DMS79 treated with DMSO at 0.1 percent for 48 hours (cell line): ENCODE results near the gene NHS.

Experiments
- DNase-seq: peaks from one replicate; lab custom pipeline; 2025; lab: John Stamatoyannopoulos, UW

The NHS gene

GRCh38 chrX:17374619-17375366 is at the start of gene NHS:
Gene NHS, plus strand, starts transcription at chrX:17375200. Its CDS starts 558 bp downstream, at chrX:17375758.
- no peak for DNase-seq

- DNase-seq, result no peak
Measured at GRCh38 chrX:17328837-17329236, 46.2 kb upstream of the NHS start.

GRCh38 chrX:17336377-17336776 is 38.6 kb upstream of the NHS start:
- no peak for DNase-seq

GRCh38 chrX:17355976-17356375 is 19.0 kb upstream of the NHS start:
- no peak for DNase-seq

- DNase-seq, result no peak
Measured at GRCh38 chrX:17359500-17359899, 15.5 kb upstream of the NHS start.

- DNase-seq, result no peak
Measured at GRCh38 chrX:17361620-17362019, 13.4 kb upstream of the NHS start.

GRCh38 chrX:17368002-17368401 is 7.0 kb upstream of the NHS start:
- DNase-seq, result no peak

- DNase-seq, result no peak
Measured at GRCh38 chrX:17369309-17369708, 5.7 kb upstream of the NHS start.

GRCh38 chrX:17370191-17370590 is 4.8 kb upstream of the NHS start:
- DNase-seq, result no peak

GRCh38 chrX:17372052-17372451 is 2.9 kb upstream of the NHS start:
- no peak for DNase-seq

GRCh38 chrX:17373337-17373736 is 1.7 kb upstream of the NHS start:
- no peak for DNase-seq

GRCh38 chrX:17375367-17375636 is 302 bp downstream of the NHS start:
- DNase-seq, result no peak

GRCh38 chrX:17375637-17376430 is 834 bp downstream of the NHS start:
- no peak for DNase-seq

- no peak for DNase-seq
Measured at GRCh38 chrX:17376431-17377077, 1.6 kb downstream of the NHS start.

GRCh38 chrX:17377091-17377717 is 2.2 kb downstream of the NHS start:
- DNase-seq, result no peak

- DNase-seq, result no peak
Measured at GRCh38 chrX:17377795-17378194, 2.8 kb downstream of the NHS start.

- DNase-seq, result no peak
Measured at GRCh38 chrX:17380221-17380620, 5.2 kb downstream of the NHS start.

- no peak for DNase-seq
Measured at GRCh38 chrX:17390419-17390850, 15.4 kb downstream of the NHS start.

- DNase-seq, result no peak
Measured at GRCh38 chrX:17395154-17395553, 20.2 kb downstream of the NHS start.

- DNase-seq, result no peak
Measured at GRCh38 chrX:17397074-17397473, 22.1 kb downstream of the NHS start.

GRCh38 chrX:17403189-17403691 is 28.2 kb downstream of the NHS start:
- no peak for DNase-seq

GRCh38 chrX:17403972-17404371 is 29.0 kb downstream of the NHS start:
- DNase-seq, result no peak
